Head of caudate nucleus (tissue), 42 donors: Measurements from ENCODE around the gene PALM.
"Not testable (repeated sequence)": the region's sequence is repeated elsewhere in the genome, so short reads cannot be mapped to it uniquely, and the experiment has no call there.

ENCODE experiments used
- DNase-seq, 42 donors: peaks; one replicate each; pipeline versions ENCODE4 v3.0.0 to v3.0.0-alpha.2; 2020 to 2021; ENCODE audit warnings: mixed read lengths in 7 of 42
- intact Hi-C: fragments of 100-400 bp; cut with DNase I; formaldehyde crosslinking; loops from one replicate; pipeline ENCODE4 v1.15.0; 2022

Gene PALM

GRCh38 chr19:708154-709143 lies at the start of gene PALM:
Gene PALM, plus strand, starts transcription at chr19:708935. Its CDS starts 212 bp downstream, at chr19:709147.
- peak in 32 of 42 donors; percentile 15 to 69 (median 47) for DNase-seq

GRCh38 chr19:660793-661426 lies 47.8 kb upstream of the PALM start:
- intact Hi-C loops, result loop anchor here (10.0 kb wide), 2 partner anchors 134 to 264 kb away; partner anchors contain the start of genes ARID3A and PTBP1
- no peak for DNase-seq

More at GRCh38 chr19:708154-709143, at the start of gene PALM:
- intact Hi-C loops, result no loop called here

- intact Hi-C loops, result loop anchor here (2.0 to 10.0 kb wide), 3 partner anchors 19 to 263 kb away; partner anchors contain the start of genes ARID3A and PTBP1
- no peak for DNase-seq
These were observed 47.1 kb upstream of the PALM start for GRCh38 chr19:661427-662196.

- no peak for DNase-seq
- intact Hi-C loops, result loop anchor here (2.0 to 10.0 kb wide), 3 partner anchors 18 to 262 kb away; partner anchors contain the start of genes ARID3A and PTBP1
These were observed 46.4 kb upstream of the PALM start for GRCh38 chr19:662207-662961.

DNA sequence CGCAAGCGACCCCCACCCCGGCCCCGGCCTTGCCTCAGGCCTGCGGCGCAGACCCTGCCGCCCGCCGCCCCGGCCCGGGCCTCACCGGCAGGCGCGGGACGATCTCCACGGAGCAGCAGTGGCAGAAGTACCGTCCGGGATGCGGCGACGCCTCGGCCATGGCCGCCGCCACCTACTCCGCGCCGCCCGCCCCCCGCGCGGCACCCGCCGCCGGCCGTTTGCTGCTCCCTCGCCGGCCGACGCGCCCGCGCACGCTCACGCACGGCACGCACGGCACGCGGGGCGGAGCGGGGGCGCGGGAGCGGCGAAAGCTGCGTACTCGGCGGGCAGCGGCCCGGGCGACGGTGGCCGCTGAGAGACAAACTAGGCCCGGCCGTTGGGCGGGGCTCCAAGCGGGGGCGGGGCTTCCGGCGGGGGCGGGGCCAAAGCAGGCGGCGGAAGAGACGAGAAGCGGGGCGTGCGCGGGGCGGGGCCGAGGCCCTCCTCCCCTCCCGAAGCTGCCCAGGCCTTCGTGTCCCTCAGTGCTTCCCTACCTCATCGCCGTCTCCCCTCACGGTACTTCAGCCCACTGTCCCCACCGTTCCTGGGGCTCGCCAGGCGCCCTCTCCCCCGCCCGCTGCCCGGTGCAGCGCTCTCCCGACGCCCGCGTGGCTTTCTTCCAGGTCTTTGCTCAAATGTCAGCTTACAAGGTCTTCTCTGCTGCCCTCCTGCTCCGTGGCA lies 45.6 kb upstream of the PALM start, which contains the start of gene RNF126:
TSS of gene RNF126 (minus strand) at position 253 of the 720 bp plus-strand sequence. CDS start at position 160, 93 bp downstream.
- intact Hi-C loops, result loop anchor here (2.0 to 10.0 kb wide), 3 partner anchors 18 to 262 kb away; partner anchors contain the start of genes ARID3A and PTBP1
- DNase-seq, result peak; percentile 68 to 96 (median 90)

DNA sequence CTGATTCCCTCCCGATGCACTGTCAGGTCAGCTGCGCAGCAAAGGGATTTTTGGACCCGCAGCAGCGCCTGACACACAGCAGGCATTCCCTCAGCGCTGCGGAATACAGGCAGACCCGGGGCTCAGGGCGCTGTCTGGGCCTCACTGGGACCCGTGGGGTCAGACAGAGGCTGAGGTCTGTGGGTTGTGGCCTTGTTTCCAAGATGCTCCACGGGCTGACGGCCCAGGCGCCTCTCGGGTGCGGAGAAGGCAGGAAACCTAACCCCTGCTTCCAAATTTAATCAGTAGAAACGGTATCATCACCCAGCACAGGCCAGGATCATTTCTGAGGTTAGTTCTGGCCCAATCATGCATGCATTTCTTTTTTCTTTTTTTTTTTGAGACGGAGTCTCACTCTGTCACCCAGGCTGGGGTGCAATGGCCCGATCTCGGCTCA lies 45.0 kb upstream of the PALM start:
- DNase-seq, result peak in 1 of 42 donors; percentile 23

DNA sequence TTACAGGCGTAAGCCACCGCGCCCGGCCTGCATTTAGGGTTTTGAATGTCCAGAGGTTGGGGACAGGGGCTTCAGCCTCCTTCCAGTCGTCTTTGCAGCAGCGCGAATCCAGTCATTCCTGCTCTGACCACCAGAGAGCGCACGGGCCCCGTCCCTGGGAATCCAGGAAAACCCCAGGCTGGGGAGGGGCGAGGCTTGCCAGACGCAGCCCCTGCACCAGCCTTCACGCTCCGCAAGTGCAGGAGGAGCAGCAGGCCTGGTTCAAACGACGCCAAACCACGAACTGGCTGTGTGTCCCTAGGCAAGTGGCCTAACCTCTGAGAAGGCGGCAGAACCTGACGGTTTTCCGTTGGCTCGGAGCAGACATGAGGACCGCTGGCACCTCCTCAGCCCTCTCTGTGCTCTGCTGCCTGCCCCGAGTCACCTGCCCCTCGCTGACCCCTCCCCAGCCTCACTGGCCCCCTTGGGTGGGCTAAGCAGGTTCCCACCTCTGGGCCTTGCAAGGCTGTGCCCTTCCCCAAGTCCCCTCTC lies 43.8 kb upstream of the PALM start:
- intact Hi-C loops, result loop anchor here (2.0 to 10.0 kb wide), 3 partner anchors 72 to 260 kb away; partner anchors contain the start of genes ARID3A and PTBP1
- DNase-seq, result peak; percentile 70 to 92 (median 84)

More for the DNA sequence above, 45.0 kb upstream of the PALM start:
- intact Hi-C loops, result loop anchor here (2.0 to 10.0 kb wide), 4 partner anchors 17 to 261 kb away; partner anchors contain the start of genes ARID3A and PTBP1

- not testable (repeated sequence) for DNase-seq
- intact Hi-C loops, result loop anchor here (10.0 kb wide), 2 partner anchors 128 to 258 kb away; partner anchors contain the start of genes ARID3A and PTBP1
These were observed 41.7 kb upstream of the PALM start for GRCh38 chr19:666985-667573.

DNA sequence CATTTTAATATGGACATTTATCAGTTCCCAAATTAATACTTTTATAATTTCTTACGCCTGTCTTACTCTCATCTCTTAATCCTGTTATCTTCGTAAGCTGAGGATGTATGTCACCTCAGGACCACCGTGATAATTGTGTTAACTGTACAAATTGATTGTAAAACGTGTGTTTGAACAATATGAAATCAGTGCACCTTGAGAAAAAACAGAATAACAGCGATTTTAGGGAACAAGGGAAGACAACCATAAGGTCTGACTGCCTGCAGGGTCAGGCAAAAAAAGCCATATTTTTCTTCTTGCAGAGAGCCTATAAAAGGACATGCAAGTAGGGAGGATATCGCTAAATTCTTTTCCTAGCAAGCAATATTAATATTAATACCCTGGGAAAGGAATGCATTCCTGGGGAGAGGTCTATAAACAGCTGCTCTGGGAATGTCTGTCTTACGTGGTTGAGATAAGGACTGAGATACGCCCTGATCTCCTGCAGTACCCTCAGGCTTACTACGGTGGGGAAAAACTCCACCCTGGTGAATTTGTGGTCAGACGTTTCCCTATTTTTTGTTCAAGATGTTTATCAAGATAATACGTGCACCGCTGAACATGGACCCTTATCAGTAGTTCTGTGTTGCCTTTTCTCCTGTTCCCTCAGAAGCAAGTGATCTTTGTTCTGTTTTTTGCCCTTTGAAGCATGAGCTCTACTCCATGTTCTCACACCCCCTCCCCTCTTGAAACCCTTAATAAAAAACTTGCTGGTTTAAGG lies 39.9 kb upstream of the PALM start:
- intact Hi-C loops, result loop anchor here (10.0 kb wide), 2 partner anchors 126 to 256 kb away; partner anchors contain the start of genes ARID3A and PTBP1
- DNase-seq, result not testable (repeated sequence)

GRCh38 chr19:670609-671075 lies 38.1 kb upstream of the PALM start:
- intact Hi-C loops, result no loop called here
- no peak for DNase-seq

DNA sequence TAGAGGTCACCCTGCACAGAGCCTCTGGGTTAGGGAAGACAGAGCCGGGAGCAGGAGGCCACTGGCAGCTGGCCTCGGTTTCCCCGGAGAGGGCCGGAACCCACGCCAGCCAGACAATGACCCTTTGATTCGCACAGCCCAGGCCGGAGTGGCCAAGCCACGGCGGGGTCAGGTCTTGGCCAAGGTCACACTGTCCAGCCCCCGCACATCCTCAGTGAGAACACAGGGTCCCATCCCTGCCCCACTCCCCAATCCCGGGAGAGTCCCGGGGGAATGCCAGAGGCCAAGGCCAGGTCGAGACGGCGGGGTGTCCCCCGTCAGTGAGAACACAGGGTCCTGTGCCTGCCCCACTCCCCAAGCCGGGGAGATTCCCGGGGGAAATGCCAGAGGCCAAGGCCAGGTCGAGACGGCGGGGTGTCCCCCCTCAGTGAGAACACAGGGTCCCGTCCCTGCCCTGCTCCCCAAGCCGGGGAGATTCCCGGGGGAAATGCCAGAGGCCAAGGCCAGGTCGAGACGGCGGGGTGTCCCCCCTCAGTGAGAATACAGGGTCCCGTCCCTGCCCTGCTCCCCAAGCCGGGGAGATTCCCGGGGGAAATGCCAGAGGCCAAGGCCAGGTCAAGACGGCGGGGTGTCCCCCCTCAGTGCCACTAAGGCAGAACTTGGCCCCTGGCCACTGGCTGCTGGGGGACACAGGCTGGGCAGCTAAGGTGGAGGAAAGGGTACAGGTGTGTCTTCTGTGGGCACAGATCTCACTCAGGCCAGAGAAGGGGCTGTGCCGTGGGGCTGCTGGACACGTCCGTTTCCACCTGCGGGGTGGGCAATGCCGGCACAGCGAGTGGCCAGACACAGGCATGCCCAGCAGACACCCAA lies 34.2 kb upstream of the PALM start:
- intact Hi-C loops, result no loop called here

DNA sequence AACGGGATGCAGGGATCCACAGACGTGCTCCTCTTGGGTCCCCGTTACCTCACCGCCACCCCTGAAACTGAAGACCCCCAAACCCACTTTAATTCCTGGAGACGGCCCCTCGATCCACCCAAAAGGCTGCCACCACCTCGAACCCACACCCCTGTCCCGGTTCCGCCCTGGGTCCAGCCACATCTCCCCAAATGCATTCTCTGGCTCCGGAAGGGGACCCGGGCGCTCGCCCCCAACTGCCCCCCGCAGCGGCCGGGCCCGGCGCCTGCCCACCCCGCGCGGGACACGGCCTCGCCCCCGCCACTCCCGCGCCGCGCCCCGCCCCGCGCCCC lies 32.8 kb upstream of the PALM start:
- intact Hi-C loops, result no loop called here
- no peak for DNase-seq

More for the DNA sequence above, 34.2 kb upstream of the PALM start:
- peak in 15 of 42 donors; percentile 31 to 66 (median 52) for DNase-seq

DNA sequence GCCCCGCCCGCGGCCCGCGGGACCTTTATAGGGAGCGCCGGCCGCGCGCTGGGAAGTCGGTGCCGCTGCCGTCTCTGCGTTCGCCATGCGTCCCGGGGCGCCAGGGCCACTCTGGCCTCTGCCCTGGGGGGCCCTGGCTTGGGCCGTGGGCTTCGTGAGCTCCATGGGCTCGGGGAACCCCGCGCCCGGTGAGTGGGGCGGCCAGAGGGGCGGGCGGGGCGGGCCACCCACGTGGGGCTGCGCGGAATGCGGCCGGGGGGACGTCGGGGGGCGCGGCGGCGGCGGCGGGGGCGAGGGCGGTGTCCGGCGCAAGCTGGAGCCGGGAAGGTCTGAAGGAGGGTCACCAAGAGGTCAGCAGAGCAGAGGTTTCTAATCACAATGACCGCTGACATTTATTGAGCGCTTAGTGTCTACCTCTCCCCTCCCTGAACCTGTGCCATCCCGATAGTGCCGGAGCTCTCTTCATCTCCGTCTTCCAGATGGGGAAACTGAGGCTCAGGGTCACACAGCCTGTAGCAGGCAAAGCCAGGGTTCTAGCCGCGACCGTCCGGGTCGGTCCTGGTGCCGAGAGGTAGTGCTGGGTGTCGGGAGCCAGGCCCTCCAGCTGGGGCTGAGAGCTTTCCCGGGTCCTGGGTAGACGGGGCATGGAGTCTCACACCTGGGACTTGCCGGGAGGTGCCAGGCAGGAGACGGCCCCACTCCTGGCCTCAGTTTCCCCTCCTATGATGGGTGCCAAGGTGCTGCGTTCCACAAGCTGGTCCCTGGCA lies 32.2 kb upstream of the PALM start, which contains the start of gene FSTL3:
TSS of gene FSTL3 (plus strand) at position 54 of the 767 bp plus-strand sequence. CDS start at position 86, 32 bp downstream.
- no peak for DNase-seq
- intact Hi-C loops, result no loop called here

GRCh38 chr19:677201-677600 lies 31.5 kb upstream of the PALM start:
- intact Hi-C loops, result no loop called here
- DNase-seq, result peak in 2 of 42 donors; percentile 40 to 45
